Measurements from ENCODE around the gene VIPR2.
"Not testable (repeated sequence)": the region's sequence is repeated elsewhere in the genome, so short reads cannot be mapped to it uniquely, and the experiment has no call there.

Gene VIPR2

DNA sequence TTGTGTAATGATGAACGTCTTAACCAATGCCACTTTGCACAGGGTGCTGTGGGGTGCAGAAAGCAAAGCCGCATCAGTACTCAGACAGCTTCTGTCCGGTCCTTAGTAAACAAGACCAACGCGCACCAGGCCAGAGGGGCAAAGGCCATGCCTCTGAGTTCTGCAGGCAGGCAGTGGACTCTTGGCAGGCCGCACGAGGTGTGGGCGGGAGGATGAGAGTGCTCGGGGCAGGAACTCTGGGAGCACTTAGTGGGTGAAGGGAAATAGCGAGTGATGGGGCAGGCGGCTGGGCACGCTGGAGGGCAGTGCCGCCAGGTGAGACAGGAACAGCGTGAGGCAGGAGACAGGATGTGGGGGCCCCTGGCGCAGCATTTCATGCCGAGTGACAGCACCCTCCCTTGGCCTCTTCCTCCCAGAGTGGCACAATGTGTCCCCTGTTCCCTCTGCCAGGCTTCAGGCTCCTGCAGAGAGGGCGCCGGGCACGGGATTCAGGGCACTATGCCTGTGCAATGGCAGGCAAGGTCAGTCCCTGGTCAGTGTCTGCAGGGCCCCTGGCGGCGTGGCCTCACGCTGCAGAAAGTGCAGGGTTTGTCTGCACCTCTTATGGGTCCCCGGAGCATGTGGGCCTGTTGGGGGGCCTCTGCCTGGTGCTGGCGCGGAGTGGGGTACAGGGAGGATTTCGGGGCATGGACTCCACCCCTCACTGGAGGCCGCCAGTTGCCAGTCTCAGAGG, 60.4 kb downstream of the VIPR2 start:
- no peak for DNase-seq

DNA sequence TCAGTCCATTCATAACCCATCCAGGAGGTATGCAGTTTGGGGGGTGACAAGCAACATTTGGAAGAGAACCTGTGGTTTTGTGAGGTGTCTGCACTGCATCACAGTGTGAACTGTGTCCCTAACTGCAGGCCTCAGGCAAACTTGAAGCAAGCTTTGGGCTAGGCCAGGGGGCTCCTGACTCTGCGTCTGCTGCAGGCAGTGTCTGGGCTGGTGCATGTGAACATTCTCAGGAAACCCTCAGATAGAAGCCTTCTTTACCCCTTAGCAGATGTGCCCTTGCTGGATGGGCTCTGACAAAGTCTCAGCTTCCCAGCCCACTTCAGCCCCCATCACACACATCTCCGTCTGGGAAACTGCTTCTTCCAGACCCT, 61.0 kb downstream of the VIPR2 start:
- DNase-seq: no peak

DNA sequence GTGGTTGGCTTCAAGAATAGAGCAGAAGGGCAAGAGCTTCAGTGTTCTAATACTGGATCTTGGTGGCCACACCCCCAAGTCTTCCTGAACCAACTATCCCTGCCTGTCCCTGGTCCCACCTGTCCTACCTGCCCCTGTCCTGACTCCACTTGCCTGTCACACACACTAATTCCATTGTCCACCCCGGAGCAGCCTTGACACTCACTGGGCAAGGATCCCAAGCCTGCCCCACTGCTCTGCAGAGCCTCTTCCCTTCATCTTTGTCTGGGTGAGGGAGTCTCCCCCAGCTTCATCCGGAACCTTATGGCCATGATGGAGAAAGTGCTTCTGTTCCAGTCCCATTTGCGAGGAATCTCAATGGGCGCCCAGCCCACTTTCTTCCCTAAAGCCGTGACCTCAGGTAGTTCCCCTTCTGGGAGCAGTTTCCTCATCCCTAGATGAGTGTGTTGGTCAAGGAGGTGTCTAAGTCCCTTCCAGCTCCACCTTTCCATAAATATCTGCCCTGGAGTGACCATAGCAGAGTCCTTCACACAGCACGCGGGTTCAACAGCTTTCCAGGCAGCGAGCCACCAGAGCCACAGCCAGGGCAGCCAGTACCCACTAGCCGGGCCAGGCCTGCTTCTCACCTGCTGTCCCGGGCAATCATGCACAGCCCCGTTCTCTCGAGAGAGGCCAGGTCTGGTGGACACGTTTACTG, 61.5 kb downstream of the VIPR2 start:
- no peak for DNase-seq

DNA sequence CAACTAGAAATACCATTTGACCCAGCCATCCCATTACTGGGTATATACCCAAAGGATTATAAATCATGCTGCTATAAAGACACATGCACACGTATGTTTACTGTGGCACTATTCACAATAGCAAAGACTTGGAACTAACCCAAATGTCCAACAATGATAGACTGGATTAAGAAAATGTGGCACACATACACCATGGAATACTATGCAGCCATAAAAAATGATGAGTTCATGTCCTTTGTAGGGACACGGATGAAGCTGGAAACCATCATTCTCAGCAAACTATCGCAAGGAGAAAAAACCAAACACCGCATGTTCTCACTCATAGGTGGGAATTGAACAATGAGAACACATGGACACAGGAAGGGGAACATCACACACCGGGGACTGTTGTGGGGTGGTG, 62.6 kb downstream of the VIPR2 start:
- not testable (repeated sequence) for DNase-seq

DNA sequence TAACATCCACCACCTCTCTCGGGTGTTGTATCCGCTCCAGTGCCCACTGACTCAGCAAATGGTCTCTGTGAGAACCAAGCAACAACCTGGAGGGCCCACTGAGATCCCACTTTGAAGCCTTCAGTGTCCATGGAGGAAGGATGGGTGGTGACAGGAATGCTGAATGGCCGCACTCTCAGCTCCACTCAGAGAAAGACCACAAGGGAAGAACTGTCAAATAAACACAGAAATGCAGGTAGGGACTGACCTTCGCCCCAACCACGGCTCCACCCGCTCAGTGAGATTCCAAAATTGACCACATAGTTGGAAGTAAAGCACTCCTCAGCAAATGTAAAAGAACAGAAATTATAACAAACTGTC, 65.8 kb downstream of the VIPR2 start:
- no peak for DNase-seq

DNA sequence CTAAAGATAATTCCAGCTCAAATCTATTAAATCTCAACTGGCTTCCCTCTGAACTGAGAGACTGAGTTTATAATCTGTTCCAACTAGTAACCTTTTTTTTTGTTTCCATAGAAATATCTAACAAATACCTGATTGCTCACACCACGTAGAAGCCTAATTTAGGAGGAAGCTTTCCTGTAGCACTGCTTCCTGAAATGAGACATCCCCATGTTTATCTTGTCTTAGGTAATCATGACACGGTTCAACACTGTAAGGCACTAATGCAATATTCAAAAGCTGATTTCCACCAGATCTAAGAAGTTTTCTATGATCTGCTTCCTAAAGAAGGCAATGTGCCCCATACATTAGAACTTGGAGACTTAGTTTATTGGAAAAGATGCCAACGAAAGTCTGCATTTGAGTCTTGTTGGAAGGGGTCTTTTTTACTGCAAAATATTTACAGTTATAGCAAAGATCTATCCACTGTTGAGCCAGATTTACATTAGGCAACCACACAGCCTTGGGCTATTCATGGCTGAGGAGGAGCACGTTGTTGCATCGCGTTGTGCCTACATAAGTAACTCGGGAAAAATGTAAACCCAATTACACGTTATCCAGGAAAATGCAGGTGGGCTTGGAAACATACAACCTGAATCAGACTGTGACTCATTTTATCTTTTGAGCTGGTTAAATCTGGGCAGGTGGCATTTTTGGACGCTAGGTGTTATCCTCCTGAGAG, 66.3 kb downstream of the VIPR2 start:
- DNase-seq: no peak

DNA sequence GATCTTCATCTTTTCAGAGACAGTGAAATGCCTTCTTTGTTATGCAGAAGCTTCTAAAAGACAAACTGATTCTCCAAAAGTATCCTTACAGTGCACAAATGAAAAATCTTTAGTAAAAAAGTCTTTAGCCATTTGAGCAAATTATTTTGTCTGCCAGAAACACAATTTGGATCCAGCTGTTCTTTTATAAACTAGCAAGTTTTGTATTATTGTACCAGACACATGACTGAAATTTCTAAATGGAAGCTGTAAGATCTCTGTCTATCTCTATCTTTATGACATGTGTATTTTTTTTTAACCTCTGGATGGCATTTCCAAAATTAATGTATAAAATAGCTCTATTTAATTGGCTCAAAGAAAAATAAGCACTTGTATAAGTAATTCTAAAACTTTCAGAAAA, 68.3 kb downstream of the VIPR2 start:
- DNase-seq: no peak

DNA sequence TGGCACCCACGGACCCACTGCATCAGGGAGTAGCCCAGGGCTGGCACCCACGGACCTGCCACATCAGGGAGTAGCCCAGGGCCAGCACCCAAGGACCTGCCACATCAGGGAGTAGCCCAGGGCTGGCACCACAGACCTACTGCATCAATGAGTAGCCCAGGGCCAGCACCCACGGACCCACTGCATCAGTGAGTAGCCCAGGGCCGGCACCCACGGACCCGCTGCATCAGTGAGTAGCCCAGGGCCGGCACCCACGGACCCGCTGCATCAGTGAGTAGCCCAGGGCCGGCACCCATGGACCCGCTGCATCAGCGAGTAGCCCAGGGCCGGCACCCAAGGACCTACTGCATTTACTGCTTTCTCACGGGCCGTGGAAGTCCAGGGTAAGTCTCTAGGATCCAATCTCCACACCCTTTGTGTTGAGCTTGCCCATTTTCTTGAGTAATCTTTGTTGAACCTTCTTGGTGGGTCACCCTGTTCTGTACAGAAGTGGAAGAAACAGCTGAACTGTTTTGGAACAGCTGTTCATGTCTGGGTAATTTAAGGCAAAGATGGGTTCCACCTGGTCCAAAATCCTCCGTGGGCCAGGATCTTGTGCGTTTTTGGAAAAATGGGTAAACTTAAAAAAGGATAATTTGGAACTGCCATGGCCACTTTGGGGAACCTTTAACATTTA, 69.0 kb downstream of the VIPR2 start:
- DNase-seq: no peak

DNA sequence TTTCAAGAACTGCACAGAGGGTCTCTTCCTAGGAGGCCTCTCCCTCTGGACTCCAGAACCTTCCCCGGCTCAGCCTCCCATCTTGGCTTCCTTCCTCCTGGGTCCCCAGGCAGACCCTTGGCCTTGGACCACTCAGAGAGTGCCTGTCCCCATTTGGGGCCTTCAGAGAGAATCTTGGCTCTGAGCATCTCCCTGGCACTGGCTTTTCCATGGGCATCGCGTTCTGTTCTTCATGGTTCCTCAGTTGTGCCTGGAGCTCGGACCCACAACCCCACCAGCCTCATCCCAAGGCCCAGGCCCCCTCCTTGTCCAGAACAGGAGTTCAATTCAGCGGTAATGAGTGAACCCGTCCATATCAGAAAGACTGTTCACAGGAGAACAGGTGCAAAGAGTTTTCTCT, 73.4 kb downstream of the VIPR2 start:
- DNase-seq: no peak

DNA sequence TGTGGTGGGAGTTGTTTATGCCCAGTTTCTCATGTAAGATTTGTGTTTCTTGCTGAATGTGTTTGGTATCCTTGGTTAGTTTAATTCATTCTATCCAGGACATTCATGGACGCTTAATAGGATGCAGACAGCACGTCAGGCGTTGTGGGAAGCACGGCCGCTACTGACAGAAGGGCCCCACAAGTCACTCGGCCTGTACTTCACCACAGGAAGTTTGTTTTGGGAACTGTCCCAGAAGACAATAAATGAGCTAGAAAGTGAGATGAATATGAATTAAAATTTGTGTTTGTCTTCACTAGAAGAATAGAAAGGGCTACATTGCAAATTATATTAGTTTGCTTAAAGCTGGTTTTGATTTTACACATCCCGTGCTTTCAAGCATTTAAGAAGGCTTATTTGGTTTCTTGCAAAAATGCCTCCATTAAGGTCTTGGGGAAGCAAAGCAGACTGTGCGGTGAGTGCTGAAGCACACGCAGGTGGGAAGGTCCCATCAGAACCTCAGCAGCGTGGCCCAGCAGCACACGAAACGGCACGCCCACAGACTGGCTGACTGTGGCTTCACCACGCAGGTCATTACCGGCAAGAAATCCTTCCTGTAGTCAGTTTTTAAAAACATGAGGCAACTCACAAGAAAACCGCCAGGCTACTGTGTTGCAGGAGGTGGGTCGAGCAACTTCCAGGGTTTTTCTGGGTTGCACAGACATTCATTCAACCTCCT, 74.1 kb downstream of the VIPR2 start:
- DNase-seq: no peak

DNA sequence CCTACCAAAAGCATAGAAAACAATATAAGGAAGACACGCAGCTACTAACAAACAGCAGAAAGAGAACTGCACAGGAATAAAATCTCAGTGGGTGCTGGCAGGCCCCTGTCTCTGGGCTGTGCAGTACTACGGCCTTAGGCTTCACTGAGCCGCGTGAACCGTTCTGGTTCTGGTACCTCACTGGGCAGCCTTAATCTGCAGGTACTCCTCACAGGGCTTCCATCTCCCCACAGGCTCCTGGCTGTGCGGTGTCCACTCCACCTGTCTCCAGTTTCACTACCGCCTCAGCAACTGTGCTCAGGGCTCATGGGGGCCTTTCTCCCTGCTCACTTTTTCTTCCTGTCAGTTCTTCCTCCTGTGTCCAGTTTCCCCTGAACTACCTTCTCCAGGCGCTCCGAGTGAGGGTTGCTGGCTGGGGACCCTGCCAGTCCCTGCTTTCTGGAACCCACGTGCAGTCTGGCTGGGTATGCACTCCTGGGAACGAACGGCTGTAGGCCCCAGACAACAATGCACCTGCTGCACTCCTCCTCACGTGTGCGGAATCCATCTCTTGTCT, 75.7 kb downstream of the VIPR2 start:
- no peak for DNase-seq

DNA sequence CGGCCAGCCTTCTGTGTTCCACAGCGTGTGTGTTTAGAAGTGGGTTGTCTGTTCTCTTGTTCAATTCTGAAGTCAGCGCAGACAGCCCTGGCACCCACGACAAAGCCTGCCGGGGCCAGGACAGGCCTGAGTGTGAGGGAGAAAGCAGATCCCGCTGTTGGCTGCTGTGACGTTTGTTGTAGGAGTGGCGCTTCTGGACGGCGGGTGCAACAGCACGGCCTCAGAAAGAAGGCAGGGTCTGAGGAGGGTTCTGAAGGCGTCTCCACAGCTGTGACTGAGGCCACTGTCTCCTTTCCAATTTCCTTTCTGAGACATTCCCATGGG, 76.2 kb downstream of the VIPR2 start:
- no peak for DNase-seq

DNA sequence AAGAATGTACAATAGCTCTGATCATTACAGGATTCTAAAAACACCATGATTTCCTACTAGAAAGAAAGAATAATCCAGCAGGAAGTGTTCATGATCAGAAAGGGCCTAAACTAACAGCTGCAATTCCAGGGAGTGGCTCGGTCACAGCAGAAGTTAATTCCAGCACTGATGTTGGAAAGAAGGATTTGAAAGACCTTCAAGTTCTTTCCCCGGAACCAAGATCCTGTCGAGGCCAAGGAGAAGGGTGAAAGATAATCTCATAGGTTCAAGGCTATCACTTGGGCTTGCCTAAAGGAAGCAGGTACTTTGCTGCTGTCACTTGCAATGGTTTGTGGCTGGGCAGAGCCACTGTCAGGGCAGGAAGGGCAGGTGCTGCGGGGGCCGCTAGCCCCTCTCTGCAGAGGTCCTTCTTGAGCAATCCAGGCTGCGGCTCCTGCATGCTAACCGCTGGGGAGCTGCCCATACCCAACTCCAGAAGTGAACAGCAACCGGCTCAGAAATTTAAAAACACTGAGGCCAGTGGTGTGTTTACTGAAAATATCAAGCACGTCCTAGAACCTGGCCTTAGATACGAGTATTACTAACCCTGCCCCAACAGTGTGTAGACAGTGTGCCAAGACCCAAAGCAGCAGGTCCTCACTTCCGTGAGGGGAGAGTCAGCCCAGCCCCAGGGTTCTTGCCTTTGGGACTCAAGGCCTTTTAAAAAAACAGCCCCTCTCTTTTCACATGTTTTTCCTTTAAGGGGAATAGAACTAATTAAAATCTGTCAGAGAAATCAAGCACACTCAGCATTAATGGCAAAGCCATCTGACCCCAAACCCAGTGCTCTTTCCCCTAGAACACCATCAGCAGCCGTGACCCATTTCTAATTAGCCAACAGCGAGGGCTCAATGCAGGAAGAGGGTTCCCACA, 76.8 kb downstream of the VIPR2 start:
- DNase-seq: no peak

DNA sequence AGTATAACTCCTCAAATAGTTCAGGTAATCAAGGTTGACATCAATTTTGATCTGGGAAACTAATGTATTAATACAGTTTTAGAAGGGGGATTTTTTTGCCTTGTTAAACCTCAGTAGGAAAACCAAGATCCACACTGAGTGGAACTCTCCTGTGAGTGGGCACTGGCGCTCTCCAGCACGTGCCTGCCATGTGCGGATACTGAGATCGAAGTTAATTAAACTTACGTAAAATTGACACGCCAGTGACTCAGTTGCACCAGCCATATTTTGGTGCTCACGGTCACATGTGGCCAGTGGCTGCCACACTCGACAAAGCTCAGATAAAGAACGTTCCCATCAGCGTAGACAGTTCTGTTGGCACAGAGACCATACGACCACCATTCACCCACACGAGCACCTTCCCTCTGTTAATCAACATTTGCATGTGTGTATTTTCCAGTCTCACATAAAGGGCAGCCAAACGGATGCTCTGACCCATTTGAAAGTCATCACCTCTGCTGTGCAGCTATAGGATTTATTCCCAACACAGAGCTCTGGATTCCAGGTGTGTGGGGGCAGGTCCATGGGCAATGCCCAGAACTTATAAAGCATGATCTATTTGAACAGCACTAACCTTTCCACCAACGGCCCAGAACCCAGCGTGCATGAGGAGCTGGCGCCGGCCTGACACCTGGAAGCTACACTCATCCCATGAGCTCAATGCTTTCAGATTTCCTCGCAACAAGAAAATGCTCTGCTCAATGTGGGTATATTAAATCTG, 77.7 kb downstream of the VIPR2 start:
- DNase-seq: no peak

DNA sequence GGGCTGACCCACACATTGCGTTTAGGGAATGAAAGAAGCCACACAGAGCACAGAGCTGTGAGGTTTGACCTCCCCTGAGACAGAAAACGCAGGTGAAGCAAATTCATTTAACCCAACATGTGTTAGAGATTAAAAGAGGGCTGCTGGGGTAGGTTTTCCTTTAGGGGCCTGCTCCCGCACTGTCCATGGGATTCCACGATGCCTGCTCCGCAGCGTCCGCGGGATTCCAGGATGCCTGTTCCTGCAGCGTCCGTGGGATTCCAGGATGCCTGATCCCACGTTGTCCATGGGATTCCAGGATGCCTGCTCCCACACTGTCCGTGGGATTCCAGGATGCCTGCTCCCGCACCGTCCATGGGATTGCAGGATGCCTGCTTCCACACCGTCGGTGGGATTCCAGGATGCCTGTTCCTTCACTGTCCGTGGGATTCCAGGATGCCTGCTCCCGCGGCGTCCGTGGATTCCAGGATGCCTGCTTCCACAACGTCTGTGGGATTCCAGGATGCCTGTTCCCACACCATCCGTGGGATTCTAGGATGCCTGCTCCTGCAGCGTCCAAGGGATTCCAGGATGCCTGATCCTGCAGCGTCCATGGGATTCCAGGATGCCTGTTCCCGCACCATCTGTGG, 78.7 kb downstream of the VIPR2 start:
- no peak for DNase-seq

DNA sequence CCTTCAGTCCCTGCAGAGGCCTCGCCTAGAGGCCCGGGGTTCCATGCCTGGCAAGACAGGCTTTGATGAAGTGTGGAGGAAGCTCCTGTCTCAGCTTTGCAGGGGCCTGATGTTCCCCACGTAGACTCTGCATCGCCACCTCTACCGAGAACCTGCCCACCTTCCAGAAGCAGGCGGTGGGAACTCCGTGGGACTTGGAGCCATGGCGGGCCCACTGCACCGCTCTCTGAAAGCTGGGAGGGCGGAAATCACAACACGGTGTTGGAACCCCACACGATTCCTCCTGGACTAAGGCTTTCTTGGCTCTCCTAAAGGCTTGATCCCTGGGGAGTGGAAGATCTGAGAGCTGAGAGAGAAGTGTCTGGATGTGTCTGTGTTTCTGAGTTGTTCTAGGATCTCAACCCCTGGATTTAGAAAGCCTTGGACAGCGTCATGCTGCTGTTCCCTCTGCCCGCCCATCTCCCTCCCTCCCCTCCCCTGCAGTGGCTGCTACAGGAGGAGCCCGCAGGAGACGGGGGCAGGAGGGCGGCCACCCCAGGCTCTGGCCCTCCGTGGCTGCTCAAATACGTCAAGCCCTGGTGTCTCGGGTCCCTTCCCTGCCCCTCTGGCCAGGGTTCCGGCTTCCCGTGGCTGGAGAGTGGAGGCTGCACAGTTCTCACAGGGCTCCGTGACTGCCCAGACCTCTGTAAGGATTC, 79.7 kb downstream of the VIPR2 start:
- no peak for DNase-seq

DNA sequence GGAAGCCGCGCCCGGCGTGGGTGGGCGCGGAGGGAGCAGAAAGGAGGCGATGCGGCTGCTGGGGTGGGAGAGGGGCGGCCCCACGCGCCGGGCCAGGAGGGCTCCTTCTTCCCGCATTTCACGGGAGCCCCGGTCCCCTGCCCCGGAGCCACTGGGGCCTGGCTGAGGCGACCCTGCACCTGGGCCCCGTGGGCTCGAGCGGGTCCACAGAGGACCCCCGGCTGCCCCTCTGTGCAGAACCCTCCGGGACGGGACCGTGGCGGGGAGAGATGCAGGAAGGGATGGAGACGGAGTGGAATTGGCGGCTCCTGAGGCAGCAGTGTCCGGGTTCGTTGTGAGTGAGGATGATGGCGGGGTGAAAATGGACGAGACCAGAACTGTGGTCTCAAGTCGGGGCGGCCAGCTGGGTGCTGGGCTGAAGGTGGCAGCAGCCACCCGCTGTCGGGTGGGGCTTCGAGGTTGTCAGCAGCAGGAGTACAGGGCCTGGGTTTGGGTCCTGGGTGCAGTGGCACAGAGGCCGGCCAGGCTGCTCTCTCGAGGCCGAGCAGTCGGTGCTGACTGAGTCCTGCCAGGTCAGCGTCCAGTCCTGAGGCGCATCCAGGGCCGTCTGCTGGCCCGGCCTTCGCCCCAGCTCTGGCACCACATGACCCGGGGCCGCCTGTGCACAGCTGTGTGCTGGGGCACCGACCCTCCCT, 80.4 kb downstream of the VIPR2 start:
- DNase-seq: no peak

DNA sequence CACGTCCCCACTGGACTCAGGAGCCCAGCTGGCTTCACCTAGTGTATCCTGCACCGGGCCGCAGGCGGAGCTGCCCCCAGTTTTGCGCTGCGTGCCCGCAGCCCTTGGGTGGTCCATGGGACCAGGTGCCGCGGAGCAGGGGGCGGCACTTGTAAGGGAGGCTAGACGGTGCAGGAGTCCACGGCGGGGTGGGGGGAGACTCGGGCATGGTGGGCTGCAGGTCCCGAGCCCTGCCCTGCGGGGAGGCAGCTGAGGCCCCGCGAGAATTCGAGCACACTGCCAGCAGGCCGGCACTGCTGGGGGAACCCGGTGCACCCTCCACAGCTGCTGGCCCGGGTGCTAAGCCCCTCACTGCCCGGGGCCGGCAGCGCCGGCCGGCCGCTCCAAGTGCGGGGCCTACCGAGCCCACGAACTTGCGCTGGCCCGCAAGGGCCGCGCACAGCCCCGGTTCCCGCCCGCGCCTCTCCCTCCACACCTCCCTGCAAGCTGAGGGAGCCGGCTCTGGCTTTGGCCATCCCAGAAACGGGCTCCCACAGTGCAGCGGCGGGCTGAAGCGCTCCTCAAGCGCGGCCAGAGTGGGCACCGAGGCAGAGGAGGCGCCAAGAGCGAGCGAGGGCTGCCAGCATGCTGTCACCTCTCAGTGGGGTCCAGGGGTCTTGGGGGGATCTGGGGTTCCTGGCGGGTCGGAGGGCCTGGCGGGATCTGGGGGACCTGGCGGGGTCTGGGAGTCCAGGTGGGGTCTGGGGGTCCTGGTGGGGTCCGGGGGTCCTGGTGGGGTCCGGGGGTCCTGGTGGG, 81.4 kb downstream of the VIPR2 start:
- DNase-seq: no peak
